RCC 7860 (cell line): ENCODE data around the gene TNNT2.

Experiments
- DNase-seq: peaks from one replicate; pipeline ENCODE4 v3.0.0-alpha.2; 2015; ENCODE audit warnings: low spot score
- FAIRE-seq: peaks from 2 replicates; lab custom pipeline; 2012; peaks lifted over from hg19 to GRCh38; lab: Jason Lieb, UNC

The TNNT2 gene

DNA sequence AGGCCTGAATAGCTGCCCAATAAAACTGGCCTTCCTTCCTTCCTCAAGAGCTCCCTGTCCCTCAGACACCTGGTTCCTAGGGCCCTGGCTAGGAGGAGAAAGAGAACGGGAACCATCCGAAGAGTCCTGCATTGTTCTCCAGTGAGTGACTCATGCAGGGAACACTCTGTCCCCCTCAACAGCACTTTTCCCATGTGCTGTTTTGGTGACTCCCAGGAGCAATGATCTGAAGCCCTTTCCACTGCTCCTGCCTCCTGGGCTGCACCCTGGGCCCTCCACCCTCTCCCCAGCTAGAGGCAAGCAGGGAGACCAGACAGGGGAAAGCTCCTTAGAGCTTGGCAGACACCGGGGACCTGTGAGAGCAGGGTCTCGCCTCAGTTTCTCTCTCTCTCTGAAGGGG is 18.9 kb downstream of the TNNT2 start:
- FAIRE-seq: no peak
- no peak for DNase-seq

- DNase-seq: no peak
- FAIRE-seq: no peak
Measured at GRCh38 chr1:201357636-201358348, 19.7 kb downstream of the TNNT2 start.

DNA sequence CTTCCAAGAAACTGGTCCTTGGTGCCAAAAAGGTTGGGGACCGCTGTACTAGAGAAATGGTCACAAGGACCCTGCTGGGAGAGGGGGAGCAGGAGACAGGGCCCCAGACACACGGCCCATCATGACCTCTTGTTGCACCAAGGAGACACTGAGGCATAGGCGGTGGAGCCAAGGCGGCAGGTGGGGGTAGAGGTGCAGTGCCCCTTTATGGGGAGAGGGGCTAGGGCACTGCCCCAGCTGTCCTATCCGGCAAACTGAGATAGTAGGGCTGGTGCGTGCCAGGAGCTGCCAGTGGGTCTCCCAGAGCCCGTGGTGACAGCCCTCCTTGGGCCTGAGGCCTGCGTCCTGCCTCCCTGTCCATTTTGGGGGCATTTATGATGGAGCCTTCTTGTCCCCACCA is 20.3 kb downstream of the TNNT2 start:
- no peak for DNase-seq
- no peak for FAIRE-seq

GRCh38 chr1:201356701-201357100 is 20.8 kb downstream of the TNNT2 start:
- DNase-seq: no peak
- no peak for FAIRE-seq

DNA sequence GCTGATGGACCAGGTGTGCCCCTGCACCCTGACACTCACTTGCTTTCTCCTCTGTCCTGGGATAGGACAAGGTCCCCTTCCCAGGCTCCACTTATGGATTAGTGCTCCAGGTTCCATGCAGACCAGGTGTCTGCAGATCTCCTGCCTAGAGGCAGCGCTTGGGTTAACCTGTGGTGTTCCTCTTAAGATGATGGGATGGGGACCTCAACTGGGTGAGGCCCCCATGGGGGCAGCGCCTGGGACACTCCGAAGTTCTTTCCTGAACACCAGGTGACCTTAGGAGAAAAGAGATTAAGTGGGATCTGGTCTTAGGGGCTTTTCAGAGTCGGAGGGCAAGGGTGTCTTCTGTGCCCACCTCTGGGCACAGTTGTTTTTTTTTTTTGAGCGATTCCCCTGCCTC is 21.2 kb downstream of the TNNT2 start:
- DNase-seq: no peak
- FAIRE-seq: no peak

DNA sequence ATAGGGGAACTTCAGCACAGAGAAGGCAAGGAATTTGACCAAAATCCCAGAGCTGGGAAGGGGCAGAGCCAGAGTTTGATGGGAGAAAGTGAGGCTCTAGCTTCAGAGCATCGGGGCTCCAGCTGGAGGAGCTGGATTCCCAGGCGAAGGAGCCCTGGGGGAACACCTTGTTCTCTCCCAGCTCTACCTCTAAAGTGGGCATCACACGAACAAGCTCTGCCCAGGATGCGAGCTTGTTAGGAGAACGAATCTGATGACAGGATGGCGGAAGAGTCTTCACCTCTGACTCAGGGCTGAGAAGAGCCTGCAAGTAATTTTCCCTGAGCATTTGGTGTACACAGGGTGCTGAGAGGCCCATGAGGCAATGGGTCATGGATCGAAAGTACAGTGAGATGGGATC is 22.0 kb downstream of the TNNT2 start:
- FAIRE-seq (no peak), DNase-seq (no peak)

DNA sequence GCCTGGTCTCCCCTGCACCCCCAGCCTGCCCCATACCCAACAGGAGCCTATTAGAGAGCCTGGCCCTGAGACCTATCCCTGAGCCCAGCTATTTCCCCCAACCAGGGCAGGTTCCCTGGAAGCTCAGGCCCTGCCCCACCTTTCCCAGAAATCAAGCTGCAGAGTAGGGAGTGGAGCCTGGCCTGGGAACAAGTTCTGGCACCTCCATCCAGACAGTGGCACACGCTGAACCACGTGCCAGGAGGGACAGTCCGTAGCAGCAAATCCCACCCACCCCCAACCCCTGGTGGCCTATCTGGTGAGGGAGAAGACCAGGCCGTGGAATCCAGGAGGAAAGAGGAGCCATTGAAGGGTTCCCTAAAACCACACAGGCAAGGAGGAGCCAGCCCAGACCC is 22.6 kb downstream of the TNNT2 start:
- DNase-seq (no peak), FAIRE-seq (no peak)

- FAIRE-seq (no peak), DNase-seq (no peak)
Measured at GRCh38 chr1:201354151-201354900, 23.2 kb downstream of the TNNT2 start.

- no peak for FAIRE-seq
- DNase-seq: no peak
Measured at GRCh38 chr1:201353186-201353940, 24.1 kb downstream of the TNNT2 start.

GRCh38 chr1:201351617-201352016 is 25.9 kb downstream of the TNNT2 start:
- DNase-seq: no peak
- no peak for FAIRE-seq

DNA sequence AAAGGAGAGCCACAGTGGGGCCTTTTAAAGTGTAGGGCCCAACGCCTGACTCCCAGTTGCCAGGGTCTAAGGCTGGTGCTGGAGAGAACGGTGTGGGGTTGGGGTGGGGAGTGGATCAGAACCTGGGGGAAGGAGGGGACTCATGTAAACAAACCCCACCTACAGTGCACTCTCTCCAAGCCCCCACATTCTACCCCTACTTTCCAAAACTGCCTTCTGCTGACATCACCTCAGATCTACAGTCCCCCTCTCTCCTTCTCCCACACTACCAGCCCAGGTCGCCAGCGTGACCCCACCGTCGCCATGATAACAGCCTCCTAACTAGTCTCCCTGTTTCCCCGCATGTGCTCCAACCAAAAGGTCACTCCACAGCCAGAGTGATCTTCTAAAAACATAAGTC is 26.6 kb downstream of the TNNT2 start:
- DNase-seq (no peak), FAIRE-seq (no peak)

DNA sequence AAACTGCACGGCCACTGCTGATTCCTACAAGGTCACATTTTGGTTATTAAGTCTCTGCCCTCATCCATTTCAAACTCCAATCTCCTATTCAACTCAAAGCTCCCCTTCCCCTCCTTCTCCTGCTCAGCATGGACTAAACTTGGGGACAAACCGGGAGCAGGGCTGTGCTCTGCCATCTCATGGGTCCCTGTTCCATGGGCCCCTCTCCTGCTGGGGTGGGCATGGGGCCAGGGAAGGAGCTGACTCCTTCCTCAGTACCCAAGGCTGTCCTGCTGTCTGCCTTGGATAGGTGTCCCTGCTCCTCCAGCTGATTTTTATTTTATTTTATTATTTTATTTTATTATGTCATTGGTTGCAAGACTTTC is 27.1 kb downstream of the TNNT2 start:
- DNase-seq: no peak
- no peak for FAIRE-seq

- FAIRE-seq (no peak), DNase-seq (no peak)
Measured at GRCh38 chr1:201349092-201349491, 28.4 kb downstream of the TNNT2 start.

GRCh38 chr1:201348211-201348566 is 29.3 kb downstream of the TNNT2 start:
- FAIRE-seq (no peak), DNase-seq (peak; percentile 43)

DNA sequence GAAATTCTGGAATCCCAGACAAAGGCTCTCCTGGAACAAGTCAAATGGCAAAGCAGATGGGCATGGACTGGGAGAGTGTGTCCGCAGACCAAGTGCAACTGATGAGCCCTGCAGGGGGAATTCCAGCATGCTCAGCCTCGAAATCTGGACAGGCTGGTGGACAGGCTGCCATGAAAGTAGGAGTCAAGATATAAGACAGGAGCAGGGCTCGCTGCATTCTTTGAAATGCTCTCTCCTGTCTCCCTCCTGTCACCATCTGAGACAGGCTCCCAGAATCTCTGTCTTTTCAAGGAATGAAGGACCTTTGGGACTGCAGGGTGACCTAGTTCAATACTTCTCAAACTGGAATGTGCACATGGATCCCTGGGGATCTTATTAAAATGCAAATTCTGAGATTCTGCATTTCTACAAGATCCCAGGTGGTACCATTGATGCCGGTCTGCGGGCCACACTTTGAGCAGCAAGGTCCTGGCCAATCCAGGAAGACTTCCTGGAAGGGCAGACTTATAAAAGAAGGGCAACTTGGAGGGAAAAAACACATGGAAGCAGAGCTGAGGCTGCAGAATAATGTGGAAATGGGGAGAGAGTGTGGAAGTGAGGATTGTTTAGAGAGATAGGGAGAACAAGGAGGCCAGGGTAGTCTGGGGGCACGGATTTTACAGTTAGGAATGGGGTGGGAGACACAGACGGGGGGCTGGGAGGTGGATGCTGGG is 29.8 kb downstream of the TNNT2 start:
- FAIRE-seq (no peak), DNase-seq (no peak)

- DNase-seq: no peak
- no peak for FAIRE-seq
Measured at GRCh38 chr1:201346987-201347386, 30.5 kb downstream of the TNNT2 start.

GRCh38 chr1:201346337-201346939 is 31.0 kb downstream of the TNNT2 start:
- DNase-seq: peak; percentile 27
- no peak for FAIRE-seq

DNA sequence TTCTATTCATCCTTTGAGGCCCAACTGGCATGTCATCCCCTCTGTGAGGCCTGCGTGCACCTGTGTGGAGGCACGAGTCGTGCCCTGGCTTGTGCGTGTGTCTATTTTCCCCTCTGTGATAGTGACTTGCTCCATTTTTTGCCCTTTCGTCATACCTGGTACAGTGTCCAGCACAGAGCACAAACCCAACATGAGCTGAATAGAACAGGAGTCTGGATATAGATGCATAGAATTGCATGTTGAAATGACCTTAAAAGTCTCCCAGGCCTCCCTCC is 32.5 kb downstream of the TNNT2 start:
- DNase-seq (no peak), FAIRE-seq (no peak)

DNA sequence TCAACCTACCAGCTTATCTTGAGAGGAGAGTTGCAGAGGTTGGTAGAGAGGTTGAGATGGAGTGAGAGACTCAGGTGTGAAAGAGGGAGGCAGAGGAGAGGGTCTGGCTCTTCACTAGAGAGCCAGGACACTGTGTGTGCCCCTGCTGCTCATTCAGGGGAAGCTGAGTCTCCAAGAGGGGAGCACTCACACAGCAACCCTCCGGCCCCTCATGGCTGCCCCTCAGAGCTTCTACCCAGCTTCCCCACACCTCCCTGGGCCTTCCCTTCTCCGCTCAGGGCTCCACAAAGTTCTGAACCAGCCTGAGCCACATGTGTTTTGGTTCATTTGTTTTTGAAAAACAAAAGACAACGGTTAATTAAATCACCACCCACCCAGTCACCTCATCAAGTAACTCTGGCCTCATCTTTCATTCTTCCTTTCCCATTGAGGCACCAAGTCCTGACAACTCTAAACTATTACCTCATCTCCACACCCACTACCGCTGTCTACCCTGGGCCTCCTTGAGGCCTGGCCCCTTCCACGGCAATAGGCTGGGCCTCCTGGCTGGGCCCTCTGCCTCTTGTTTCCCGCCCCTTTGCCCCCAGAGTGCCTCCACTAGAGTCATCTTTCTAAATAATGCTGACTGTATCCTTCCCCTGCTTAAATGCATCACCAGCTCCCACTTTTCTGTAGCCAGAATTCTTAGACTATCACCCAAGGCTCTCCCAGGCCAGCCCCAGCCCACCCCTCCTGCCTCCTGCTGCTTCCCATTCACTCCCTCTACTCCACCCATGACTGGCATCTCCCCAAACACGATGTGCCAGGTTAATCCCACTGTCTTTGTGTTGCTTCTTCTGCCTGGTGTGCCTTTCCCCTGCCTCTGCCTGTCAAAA is 33.0 kb downstream of the TNNT2 start:
- DNase-seq (no peak), FAIRE-seq (no peak)

DNA sequence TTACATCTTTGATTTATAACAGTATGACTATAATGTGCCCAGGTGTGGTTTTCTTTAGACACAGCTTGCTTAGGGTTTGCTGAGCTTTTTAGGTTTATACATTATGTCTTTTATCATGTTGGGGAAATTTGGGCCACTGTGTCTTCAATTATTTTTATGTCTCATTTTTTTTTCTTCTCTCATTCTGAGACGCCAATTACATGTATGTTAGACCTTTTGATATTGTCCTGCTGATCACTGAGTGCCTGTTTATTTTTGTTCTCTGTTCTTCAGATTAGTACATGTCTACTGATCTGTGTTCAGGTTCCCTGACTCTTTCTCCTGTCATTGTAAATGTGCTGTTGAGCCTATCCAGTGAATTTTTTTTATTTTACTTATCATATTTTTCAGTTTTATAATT is 36.1 kb downstream of the TNNT2 start:
- DNase-seq: no peak
- FAIRE-seq: no peak
